T-helper 17 cell (primary cell): ENCODE data around the gene NELL1. TPM values are rescaled to one million over a fixed set of nuclear protein-coding genes. Genes with fewer than 3 reads are reported as not detected.

ENCODE experiments used
- ATAC-seq: fragments of 150-1000 bp; cut with Tn5 transposase; 2 replicates; pipeline ENCODE4 v1.10.0; 2021; ENCODE audit warnings: mild to moderate bottlenecking, moderate library complexity
- DNase-seq, 3 donors: peaks; one replicate each; pipeline versions ENCODE4 v3.0.0 to v3.0.0-alpha.2; 2020 to 2021
- H3K9me3 ChIP-seq: one replicate; pipeline ENCODE4 v1.7.0; 2013; ENCODE audit warnings: low read length, mild to moderate bottlenecking; ENCODE audit not compliant: control insufficient read depth, poor library complexity, severe bottlenecking
- H3K27ac Mint-ChIP-seq: one replicate; pipeline ENCODE4 v1.8.0; 2022; ENCODE audit warnings: mild to moderate bottlenecking, moderate library complexity, mixed read lengths
- H3K27me3 Mint-ChIP-seq: one replicate; pipeline ENCODE4 v1.8.0; 2022; ENCODE audit warnings: mixed read lengths
- H3K36me3 Mint-ChIP-seq: one replicate; pipeline ENCODE4 v1.8.0; 2022; ENCODE audit warnings: low read depth, mixed read lengths
- H3K4me1 Mint-ChIP-seq: one replicate; pipeline ENCODE4 v1.8.0; 2022; ENCODE audit warnings: mild to moderate bottlenecking, mixed read lengths
- H3K4me3 Mint-ChIP-seq: one replicate; pipeline ENCODE4 v1.8.0; 2022; ENCODE audit warnings: mild to moderate bottlenecking, moderate library complexity, mixed read lengths
- total RNA-seq, 4 donors: library from RNA in 2 of 4; stranded (reverse) in 2 of 4; gene quantifications; one replicate each; pipeline ENCODE4 v1.2.3 and lab custom pipeline; 2022 to 2026

NELL1 gene
- total RNA-seq, 2 donors from 2014 or later = not detected

GRCh38 chr11:21481255-21481654 is 811.9 kb downstream of the NELL1 start:
- H3K9me3 ChIP-seq = peaks cover 4% of the 10 kb centered on the region
- Mint-ChIP-seq H3K4me3 (no peak overlapping the region), H3K4me1 (no peaks in the 10 kb centered on the region), H3K27ac (no peak overlapping the region), H3K36me3 (no peaks in the 10 kb centered on the region), H3K27me3 (no peaks in the 10 kb centered on the region)
- DNase-seq = no peak
- no peak for ATAC-seq

GRCh38 chr11:21484039-21484438 is 814.7 kb downstream of the NELL1 start:
- DNase-seq (no peak), ATAC-seq (no peak)
- no peaks in the 10 kb centered on the region for H3K4me1 Mint-ChIP-seq
- H3K9me3 ChIP-seq = peaks cover 4% of the 10 kb centered on the region
- H3K36me3 Mint-ChIP-seq = no peaks in the 10 kb centered on the region
- H3K27me3 Mint-ChIP-seq = no peaks in the 10 kb centered on the region
- no peak overlapping the region for H3K27ac Mint-ChIP-seq
- H3K4me3 Mint-ChIP-seq = no peak overlapping the region

- no peak for ATAC-seq
- H3K36me3 Mint-ChIP-seq = no peaks in the 10 kb centered on the region
- no peaks in the 10 kb centered on the region for H3K27me3 Mint-ChIP-seq
- peaks cover 4% of the 10 kb centered on the region for H3K9me3 ChIP-seq
- no peak for DNase-seq
- no peak overlapping the region for H3K4me3 Mint-ChIP-seq
- H3K27ac Mint-ChIP-seq = no peak overlapping the region
- no peaks in the 10 kb centered on the region for H3K4me1 Mint-ChIP-seq
Observed at GRCh38 chr11:21485006-21485405, 815.6 kb downstream of the NELL1 start.

GRCh38 chr11:21485426-21485825 is 816.0 kb downstream of the NELL1 start:
- Mint-ChIP-seq H3K27ac (no peak overlapping the region), H3K27me3 (no peaks in the 10 kb centered on the region), H3K4me1 (no peaks in the 10 kb centered on the region), H3K36me3 (no peaks in the 10 kb centered on the region), H3K4me3 (no peak overlapping the region)
- no peak for DNase-seq
- H3K9me3 ChIP-seq = peaks cover 4% of the 10 kb centered on the region
- ATAC-seq = no peak

GRCh38 chr11:21489416-21490115 is 820.2 kb downstream of the NELL1 start:
- H3K27me3 Mint-ChIP-seq = no peaks in the 10 kb centered on the region
- ATAC-seq (no peak), DNase-seq (no peak)
- H3K4me1 Mint-ChIP-seq = no peaks in the 10 kb centered on the region
- no peaks in the 10 kb centered on the region for H3K36me3 Mint-ChIP-seq
- no peak overlapping the region for H3K27ac Mint-ChIP-seq
- no peaks in the 10 kb centered on the region for H3K9me3 ChIP-seq
- no peak overlapping the region for H3K4me3 Mint-ChIP-seq

- Mint-ChIP-seq H3K36me3 (no peaks in the 10 kb centered on the region), H3K4me3 (no peak overlapping the region)
Observed at GRCh38 chr11:21492931-21493330, 823.5 kb downstream of the NELL1 start.

GRCh38 chr11:21494946-21495345 is 825.6 kb downstream of the NELL1 start:
- H3K27ac Mint-ChIP-seq = no peak overlapping the region
- no peaks in the 10 kb centered on the region for H3K4me1 Mint-ChIP-seq
- no peaks in the 10 kb centered on the region for H3K36me3 Mint-ChIP-seq
- H3K9me3 ChIP-seq = no peaks in the 10 kb centered on the region
- ATAC-seq (no peak), DNase-seq (no peak)
- no peaks in the 10 kb centered on the region for H3K27me3 Mint-ChIP-seq
- H3K4me3 Mint-ChIP-seq = no peak overlapping the region

More at GRCh38 chr11:21492931-21493330, 823.5 kb downstream of the NELL1 start:
- Mint-ChIP-seq H3K27me3 (no peaks in the 10 kb centered on the region), H3K27ac (no peak overlapping the region), H3K4me1 (no peaks in the 10 kb centered on the region)
- ATAC-seq (no peak), DNase-seq (no peak)
- no peaks in the 10 kb centered on the region for H3K9me3 ChIP-seq

GRCh38 chr11:21495879-21496278 is 826.5 kb downstream of the NELL1 start:
- Mint-ChIP-seq H3K36me3 (no peaks in the 10 kb centered on the region), H3K27me3 (no peaks in the 10 kb centered on the region), H3K27ac (no peak overlapping the region), H3K4me3 (no peak overlapping the region), H3K4me1 (no peaks in the 10 kb centered on the region)
- DNase-seq (no peak), ATAC-seq (no peak)
- no peaks in the 10 kb centered on the region for H3K9me3 ChIP-seq

- Mint-ChIP-seq H3K4me1 (no peaks in the 10 kb centered on the region), H3K4me3 (no peak overlapping the region), H3K27ac (no peak overlapping the region), H3K27me3 (no peaks in the 10 kb centered on the region), H3K36me3 (no peaks in the 10 kb centered on the region)
- no peaks in the 10 kb centered on the region for H3K9me3 ChIP-seq
- DNase-seq (no peak), ATAC-seq (no peak)
Observed at GRCh38 chr11:21501245-21501644, 831.9 kb downstream of the NELL1 start.

- ATAC-seq (no peak), DNase-seq (no peak)
- Mint-ChIP-seq H3K36me3 (no peaks in the 10 kb centered on the region), H3K4me3 (no peak overlapping the region), H3K27me3 (no peaks in the 10 kb centered on the region), H3K27ac (no peak overlapping the region), H3K4me1 (no peaks in the 10 kb centered on the region)
- no peaks in the 10 kb centered on the region for H3K9me3 ChIP-seq
Observed at GRCh38 chr11:21505070-21505469, 835.7 kb downstream of the NELL1 start.

GRCh38 chr11:21511835-21512440 is 842.6 kb downstream of the NELL1 start:
- no peak for ATAC-seq
- Mint-ChIP-seq H3K27ac (no peak overlapping the region), H3K36me3 (no peaks in the 10 kb centered on the region), H3K4me3 (no peak overlapping the region), H3K27me3 (no peaks in the 10 kb centered on the region), H3K4me1 (no peaks in the 10 kb centered on the region)
- no peaks in the 10 kb centered on the region for H3K9me3 ChIP-seq
- DNase-seq = no peak

- H3K27ac Mint-ChIP-seq = no peak overlapping the region
- H3K4me1 Mint-ChIP-seq = no peaks in the 10 kb centered on the region
- no peak overlapping the region for H3K4me3 Mint-ChIP-seq
- no peaks in the 10 kb centered on the region for H3K27me3 Mint-ChIP-seq
- no peak for ATAC-seq
- H3K9me3 ChIP-seq = no peaks in the 10 kb centered on the region
- no peaks in the 10 kb centered on the region for H3K36me3 Mint-ChIP-seq
- no peak for DNase-seq
Observed at GRCh38 chr11:21514316-21514715, 844.9 kb downstream of the NELL1 start.

- no peak overlapping the region for H3K27ac Mint-ChIP-seq
- no peaks in the 10 kb centered on the region for H3K4me1 Mint-ChIP-seq
- no peaks in the 10 kb centered on the region for H3K36me3 Mint-ChIP-seq
Observed at GRCh38 chr11:21520244-21520643, 850.9 kb downstream of the NELL1 start.

GRCh38 chr11:21529187-21529586 is 859.8 kb downstream of the NELL1 start:
- Mint-ChIP-seq H3K27me3 (no peaks in the 10 kb centered on the region), H3K27ac (no peak overlapping the region), H3K36me3 (no peaks in the 10 kb centered on the region), H3K4me3 (no peak overlapping the region), H3K4me1 (no peaks in the 10 kb centered on the region)
- DNase-seq (no peak), ATAC-seq (no peak)
- no peaks in the 10 kb centered on the region for H3K9me3 ChIP-seq

More at GRCh38 chr11:21520244-21520643, 850.9 kb downstream of the NELL1 start:
- no peak for DNase-seq
- no peaks in the 10 kb centered on the region for H3K9me3 ChIP-seq
- ATAC-seq = no peak
- Mint-ChIP-seq H3K27me3 (no peaks in the 10 kb centered on the region), H3K4me3 (no peak overlapping the region)
